NT2/D1 (cell line): ENCODE results near the gene GTPBP3.

ENCODE experiments used
- SUZ12 ChIP-seq: IDR thresholded peaks from 2 replicates; pipeline ENCODE4 v1.6.1; 2011; ENCODE audit not compliant: insufficient read length, insufficient read depth; ENCODE audit errors: extremely low read depth
- YY1 ChIP-seq: IDR thresholded peaks from 2 replicates; pipeline ENCODE4 v1.6.1; 2011; ENCODE audit not compliant: insufficient read length, insufficient read depth
- ZNF274 ChIP-seq: IDR thresholded peaks from 2 replicates; pipeline ENCODE4 v1.6.1; 2011; ENCODE audit warnings: mild to moderate bottlenecking, low read depth, low read length

DNA sequence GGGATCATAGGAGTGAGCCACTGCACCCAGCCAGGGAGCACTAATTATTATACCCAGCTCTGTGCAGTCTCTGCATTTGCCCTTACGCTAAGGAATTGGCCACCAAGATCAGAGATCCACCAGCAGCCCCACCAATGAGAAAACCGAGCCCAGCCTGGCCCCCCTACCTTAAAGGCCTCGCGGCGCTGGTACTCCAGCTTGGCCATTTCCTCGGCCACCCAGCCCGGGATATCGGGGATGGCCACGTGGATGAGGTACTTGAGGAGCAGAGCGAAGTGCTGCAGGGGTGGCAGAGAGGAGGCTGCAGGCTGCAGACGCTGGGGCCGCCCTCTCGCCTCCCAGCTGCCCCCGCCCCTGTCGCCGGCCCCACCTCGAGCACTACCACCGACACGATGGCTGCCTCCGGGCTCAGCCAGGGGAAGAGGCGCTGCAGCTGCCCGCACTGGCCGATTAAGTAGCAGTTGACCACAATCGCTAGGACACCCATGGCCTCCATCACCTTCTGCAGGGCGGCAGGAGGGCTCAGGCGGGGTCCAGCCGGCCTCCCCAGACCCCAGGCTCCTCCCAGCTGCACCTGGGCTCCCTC lies 10.2 kb upstream of the GTPBP3 start:
- no peak for TF ChIP-seq YY1
- no peak for TF ChIP-seq SUZ12
- TF ChIP-seq ZNF274: no peak
